Neutrophil (primary cell): ENCODE results near the gene CNOT10.

Experiments used
- H3K27ac ChIP-seq: fragments of 200-600 bp; sonication (generic); 2 replicates; pipeline ENCODE4 v1.5.1; 2016; ENCODE audit warnings: mild to moderate bottlenecking, moderate library complexity
- H3K27me3 ChIP-seq: fragments of 200-600 bp; sonication (generic); 2 replicates; pipeline ENCODE4 v1.6.0; 2016; ENCODE audit warnings: mild to moderate bottlenecking
- H3K36me3 ChIP-seq: fragments of 200-600 bp; sonication (generic); 2 replicates; pipeline ENCODE4 v1.5.1; 2017
- H3K4me1 ChIP-seq, 2 experiments: fragments of 200-600 bp in 1 of 2; sonication (generic) in 1 of 2; 1 replicate in 1 of 2; 2 replicates in 1 of 2; pipeline versions ENCODE4 v1.5.1 to v1.6.1; 2013 to 2016; ENCODE audit warnings: low read depth in 1 of 2, low read length in 1 of 2, mild to moderate bottlenecking in 1 of 2, moderate library complexity in 1 of 2; ENCODE audit not compliant: control insufficient read depth in 1 of 2, insufficient read depth in 1 of 2
- H3K4me3 ChIP-seq, 2 experiments: fragments of 200-600 bp in 1 of 2; sonication (generic) in 1 of 2; 1 replicate in 1 of 2; 2 replicates in 1 of 2; pipeline ENCODE4 v1.5.1; 2013 to 2016; ENCODE audit warnings: low read depth in 1 of 2, low read length in 1 of 2, mild to moderate bottlenecking in 1 of 2, moderate library complexity in 1 of 2
- H3K9me3 ChIP-seq: fragments of 200-600 bp; sonication (generic); 2 replicates; pipeline ENCODE4 v1.5.1; 2016
- TF ChIP-seq, protein P1 (sequence below): fragments of 200-600 bp; sonication (generic); IDR thresholded peaks from 2 replicates; pipeline ENCODE4 v1.5.1; 2016; ENCODE audit warnings: antibody characterized with exemption

The CNOT10 gene

DNA sequence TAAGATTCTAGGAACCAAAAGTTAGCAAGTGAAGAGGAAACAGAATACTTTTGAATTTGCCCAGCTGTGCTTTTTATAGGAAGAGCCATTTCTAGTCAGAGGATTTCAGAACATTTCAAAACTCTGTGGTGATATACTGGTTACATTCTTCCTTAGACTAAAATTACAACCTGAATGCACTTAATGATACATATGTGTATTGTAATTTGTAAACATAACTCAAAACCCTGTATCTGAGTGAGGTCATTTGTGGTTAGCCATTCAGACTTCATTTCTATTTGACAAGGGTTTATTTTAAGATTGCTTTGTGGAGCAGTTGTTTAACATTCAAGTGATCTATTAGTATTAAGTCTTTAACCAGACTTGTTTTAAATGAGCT is 73.4 kb downstream of the CNOT10 start:
- TF ChIP-seq, protein P1, sequence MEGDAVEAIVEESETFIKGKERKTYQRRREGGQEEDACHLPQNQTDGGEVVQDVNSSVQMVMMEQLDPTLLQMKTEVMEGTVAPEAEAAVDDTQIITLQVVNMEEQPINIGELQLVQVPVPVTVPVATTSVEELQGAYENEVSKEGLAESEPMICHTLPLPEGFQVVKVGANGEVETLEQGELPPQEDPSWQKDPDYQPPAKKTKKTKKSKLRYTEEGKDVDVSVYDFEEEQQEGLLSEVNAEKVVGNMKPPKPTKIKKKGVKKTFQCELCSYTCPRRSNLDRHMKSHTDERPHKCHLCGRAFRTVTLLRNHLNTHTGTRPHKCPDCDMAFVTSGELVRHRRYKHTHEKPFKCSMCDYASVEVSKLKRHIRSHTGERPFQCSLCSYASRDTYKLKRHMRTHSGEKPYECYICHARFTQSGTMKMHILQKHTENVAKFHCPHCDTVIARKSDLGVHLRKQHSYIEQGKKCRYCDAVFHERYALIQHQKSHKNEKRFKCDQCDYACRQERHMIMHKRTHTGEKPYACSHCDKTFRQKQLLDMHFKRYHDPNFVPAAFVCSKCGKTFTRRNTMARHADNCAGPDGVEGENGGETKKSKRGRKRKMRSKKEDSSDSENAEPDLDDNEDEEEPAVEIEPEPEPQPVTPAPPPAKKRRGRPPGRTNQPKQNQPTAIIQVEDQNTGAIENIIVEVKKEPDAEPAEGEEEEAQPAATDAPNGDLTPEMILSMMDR: no peak
- Histone ChIP-seq H3K9me3 (no peaks in the 10 kb centered on the region), H3K36me3 (no peaks in the 10 kb centered on the region), H3K4me3 (no peak overlapping the region), H3K27me3 (no peaks in the 10 kb centered on the region), H3K27ac (peak overlapping the region; percentile 73), H3K4me1 (peaks cover 59 to 67% of the 10 kb centered on the region in 2 experiments)

DNA sequence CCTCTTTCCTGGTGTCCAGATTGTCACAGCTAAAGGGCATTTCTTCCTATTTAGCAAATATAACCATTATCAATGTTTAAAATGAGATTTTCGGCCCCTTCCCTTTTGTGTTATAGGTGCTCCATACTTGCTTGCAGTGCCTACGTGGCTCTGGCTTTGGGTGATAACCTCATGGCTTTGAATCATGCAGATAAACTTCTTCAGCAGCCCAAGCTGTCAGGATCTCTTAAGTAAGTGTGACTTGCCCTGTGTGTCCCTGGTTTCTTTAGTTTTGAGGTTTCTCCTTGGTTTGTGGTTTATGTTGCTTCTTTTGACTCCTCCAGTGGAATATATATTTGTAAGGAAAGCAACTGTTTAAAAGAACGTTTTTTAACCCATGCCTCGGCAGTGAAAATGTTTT is 74.4 kb downstream of the CNOT10 start:
- no peak overlapping the region for H3K4me3 ChIP-seq
- no peaks in the 10 kb centered on the region for H3K9me3 ChIP-seq
- H3K27ac ChIP-seq: peak overlapping the region; percentile 73
- H3K4me1 ChIP-seq: peaks cover 59 to 67% of the 10 kb centered on the region in 2 experiments
- H3K36me3 ChIP-seq: peaks cover 1% of the 10 kb centered on the region
- TF ChIP-seq, protein P1: no peak
- H3K27me3 ChIP-seq: no peaks in the 10 kb centered on the region

DNA sequence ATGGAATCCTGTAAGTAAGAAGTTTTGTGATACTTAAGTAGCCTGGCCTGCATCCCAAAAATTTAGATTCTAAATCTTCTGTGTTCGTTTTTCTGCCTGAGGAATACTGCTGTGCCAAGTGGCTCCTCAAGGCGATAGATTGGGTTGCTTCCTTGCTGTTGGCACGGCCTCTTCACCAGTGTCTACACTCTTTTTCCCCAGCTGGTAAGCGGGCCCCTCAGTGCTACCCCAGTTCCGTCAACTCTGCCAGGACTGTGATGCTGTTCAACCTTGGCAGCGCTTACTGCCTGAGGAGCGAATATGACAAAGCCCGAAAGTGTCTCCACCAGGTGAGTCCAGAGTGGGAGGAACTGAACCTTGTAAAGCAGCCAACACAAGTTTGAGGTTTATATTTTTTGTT is 79.5 kb downstream of the CNOT10 start:
- H3K4me1 ChIP-seq: peaks cover 24 to 30% of the 10 kb centered on the region in 2 experiments
- H3K9me3 ChIP-seq: no peaks in the 10 kb centered on the region
- TF ChIP-seq, protein P1: no peak
- peaks cover 17% of the 10 kb centered on the region for H3K36me3 ChIP-seq
- no peaks in the 10 kb centered on the region for H3K27me3 ChIP-seq
- no peak overlapping the region for H3K27ac ChIP-seq
- no peak overlapping the region for H3K4me3 ChIP-seq

DNA sequence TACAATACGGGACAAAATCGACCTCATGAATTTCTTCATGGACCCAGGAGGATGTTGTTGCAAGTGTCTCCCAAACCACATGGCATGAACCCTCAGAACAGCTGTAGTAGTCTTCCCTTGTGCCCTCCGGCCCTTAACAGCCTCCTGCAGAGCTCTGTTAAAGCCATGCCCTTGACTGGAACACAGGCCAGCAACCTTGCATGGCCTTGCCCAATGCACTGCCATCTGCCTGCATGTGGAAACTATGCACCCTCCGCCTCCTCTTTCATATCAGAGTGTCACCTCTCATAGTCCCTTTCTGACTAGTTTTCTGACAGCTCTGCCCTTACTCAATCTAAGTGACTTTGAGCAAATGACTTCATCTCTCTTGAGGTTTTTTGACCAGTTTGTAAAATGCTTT is 93.4 kb downstream of the CNOT10 start:
- Histone ChIP-seq H3K4me3 (no peak overlapping the region), H3K9me3 (no peaks in the 10 kb centered on the region), H3K27ac (no peak overlapping the region), H3K36me3 (peaks cover 22% of the 10 kb centered on the region), H3K27me3 (peaks cover 20% of the 10 kb centered on the region), H3K4me1 (peaks cover 34 to 39% of the 10 kb centered on the region in 2 experiments)
- TF ChIP-seq, protein P1: no peak

DNA sequence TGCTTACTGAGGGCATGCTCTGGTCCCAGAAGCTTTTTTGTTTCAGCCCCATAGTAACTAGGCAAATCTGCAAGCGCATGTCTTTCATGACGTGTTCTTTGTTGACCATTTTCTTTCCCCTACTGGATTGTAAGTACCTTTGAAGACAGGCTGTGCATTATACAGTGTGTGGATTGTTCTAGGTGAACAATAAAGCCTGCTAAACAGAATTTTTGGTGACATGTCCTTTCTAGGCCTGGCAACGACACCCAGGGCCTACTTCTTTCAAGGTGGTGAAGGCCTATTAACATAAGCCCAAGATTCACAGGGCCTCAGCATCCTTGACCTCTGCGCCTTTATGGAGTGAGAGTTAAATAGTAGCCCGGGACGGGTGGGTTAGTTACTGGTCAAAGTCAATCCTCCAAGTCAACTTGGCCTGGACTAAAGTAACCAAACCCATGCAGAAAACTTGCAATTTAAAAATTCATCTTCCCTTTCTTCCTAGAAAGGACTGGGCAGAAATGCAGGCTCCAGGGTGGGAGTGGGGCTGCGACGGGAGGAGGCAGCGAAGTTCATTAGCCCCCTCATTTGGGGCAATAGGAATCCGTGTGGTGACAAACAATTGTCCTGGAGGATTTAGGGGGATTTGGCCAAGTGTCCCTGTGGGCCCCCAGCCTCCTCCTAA is 95.2 kb downstream of the CNOT10 start:
- no peak overlapping the region for H3K27ac ChIP-seq
- peaks cover 34 to 39% of the 10 kb centered on the region in 2 experiments for H3K4me1 ChIP-seq
- H3K36me3 ChIP-seq: peaks cover 6% of the 10 kb centered on the region
- peaks cover 20% of the 10 kb centered on the region for H3K27me3 ChIP-seq
- H3K9me3 ChIP-seq: no peaks in the 10 kb centered on the region
- TF ChIP-seq, protein P1: no peak
- peak overlapping the region in 1 of 2 experiments; percentile 72 for H3K4me3 ChIP-seq
